GM10266 (cell line): ENCODE results near the gene KCNH2.

Experiments
- DNase-seq: peaks from one replicate; pipeline ENCODE4 v3.0.0; 2012; ENCODE audit errors: extremely low spot score
- TF ChIP-seq, protein P1 (sequence below): IDR thresholded peaks from 2 replicates; pipeline ENCODE4 v1.5.1; 2012; ENCODE audit warnings: mild to moderate bottlenecking, low read depth; ENCODE audit not compliant: control insufficient read depth, insufficient read depth; ENCODE audit errors: missing control alignments

The KCNH2 gene

GRCh38 chr7:150997817-150998216, 19.7 kb upstream of the KCNH2 start:
- TF ChIP-seq, protein P1, sequence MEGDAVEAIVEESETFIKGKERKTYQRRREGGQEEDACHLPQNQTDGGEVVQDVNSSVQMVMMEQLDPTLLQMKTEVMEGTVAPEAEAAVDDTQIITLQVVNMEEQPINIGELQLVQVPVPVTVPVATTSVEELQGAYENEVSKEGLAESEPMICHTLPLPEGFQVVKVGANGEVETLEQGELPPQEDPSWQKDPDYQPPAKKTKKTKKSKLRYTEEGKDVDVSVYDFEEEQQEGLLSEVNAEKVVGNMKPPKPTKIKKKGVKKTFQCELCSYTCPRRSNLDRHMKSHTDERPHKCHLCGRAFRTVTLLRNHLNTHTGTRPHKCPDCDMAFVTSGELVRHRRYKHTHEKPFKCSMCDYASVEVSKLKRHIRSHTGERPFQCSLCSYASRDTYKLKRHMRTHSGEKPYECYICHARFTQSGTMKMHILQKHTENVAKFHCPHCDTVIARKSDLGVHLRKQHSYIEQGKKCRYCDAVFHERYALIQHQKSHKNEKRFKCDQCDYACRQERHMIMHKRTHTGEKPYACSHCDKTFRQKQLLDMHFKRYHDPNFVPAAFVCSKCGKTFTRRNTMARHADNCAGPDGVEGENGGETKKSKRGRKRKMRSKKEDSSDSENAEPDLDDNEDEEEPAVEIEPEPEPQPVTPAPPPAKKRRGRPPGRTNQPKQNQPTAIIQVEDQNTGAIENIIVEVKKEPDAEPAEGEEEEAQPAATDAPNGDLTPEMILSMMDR = no peak
- DNase-seq = no peak

GRCh38 chr7:150997075-150997511, 19.0 kb upstream of the KCNH2 start:
- TF ChIP-seq, protein P1 = no peak
- DNase-seq = no peak

- DNase-seq = no peak
- TF ChIP-seq, protein P1 = no peak
Measured at GRCh38 chr7:150996376-150997074, 18.4 kb upstream of the KCNH2 start.

DNA sequence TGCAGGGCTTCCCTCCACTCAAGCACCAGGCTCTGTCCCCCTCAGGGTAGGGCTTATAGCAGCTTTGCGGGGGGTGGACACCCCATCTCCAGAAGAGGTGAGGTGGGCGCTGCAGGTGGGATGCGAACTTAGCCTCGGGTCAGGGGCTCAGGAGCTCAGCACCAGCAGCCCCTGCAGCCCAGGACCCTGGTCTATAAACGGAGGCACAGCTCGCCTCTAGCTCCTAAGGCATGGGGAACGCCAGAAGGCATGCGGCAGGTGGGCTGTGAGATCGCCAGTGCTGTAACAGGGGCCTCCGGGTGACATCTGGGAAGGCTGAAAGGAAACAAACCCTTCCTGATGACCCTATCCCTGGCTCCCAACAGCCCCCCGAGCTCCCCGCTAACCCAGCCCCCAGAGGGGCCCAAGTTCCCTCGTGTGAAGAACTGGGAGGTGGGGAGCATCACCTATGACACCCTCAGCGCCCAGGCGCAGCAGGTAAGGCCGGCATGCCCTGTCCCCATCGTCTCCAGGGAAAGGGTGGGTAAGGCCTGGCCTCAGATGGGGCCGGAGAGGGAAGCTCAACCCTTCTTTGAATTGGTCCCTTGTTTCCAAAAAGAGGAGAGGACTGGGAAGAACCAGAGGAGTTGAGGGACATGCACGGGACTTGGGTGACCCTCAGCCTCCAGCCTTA, 16.9 kb upstream of the KCNH2 start:
- TF ChIP-seq, protein P1 = no peak
- no peak for DNase-seq

DNA sequence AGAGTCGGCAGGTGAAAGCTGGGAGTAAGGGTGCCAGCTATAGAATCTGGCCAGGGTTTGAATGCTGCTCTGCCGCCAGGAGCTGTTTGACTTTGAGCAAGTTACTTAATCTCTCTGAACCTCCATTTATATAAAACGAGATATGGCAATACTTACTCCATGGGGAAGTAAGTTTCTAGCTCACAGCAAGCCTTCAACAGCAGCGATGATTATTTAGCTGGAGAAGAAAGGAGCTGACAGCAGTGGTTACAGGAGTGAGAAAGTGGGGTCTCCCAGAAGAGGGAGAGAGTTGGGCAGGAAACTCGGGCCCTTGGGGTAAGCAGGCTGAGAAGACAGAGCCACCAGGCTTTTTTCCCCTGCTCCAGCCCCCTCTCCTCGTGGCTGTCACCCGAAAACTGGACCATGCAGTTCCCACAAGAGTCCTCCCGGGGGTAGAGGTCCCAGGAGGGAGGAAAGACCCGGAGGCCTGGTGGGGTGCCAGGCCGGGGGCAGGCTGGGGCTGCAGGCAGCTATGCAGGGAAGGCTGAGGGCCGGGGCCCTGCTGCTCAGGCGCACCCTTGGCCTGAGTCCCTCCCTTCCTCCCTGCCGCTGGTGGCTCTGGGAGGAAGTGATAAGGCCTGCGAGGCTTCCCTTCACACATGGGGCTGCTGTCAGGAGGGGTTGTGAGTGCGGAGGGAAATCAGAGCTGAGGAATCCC, 16.2 kb upstream of the KCNH2 start:
- DNase-seq = no peak
- TF ChIP-seq, protein P1 = no peak

DNA sequence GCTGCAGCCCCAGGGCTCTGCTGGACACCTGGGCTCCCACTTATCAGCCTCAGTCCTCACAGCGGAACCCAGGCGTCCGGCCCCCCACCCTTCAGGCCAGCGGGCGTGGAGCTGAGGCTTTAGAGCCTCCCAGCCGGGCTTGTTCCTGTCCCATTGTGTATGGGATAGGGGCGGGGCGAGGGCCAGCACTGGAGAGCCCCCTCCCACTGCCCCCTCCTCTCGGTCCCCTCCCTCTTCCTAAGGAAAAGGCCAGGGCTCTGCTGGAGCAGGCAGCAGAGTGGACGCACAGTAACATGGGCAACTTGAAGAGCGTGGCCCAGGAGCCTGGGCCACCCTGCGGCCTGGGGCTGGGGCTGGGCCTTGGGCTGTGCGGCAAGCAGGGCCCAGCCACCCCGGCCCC, 15.4 kb upstream of the KCNH2 start:
- DNase-seq = no peak

More for the DNA sequence above, 15.4 kb upstream of the KCNH2 start:
- TF ChIP-seq, protein P1 = no peak
